Mammary epithelial cell (primary cell): ENCODE measurements around the gene SEMA3D.

ENCODE experiments used
- CTCF ChIP-seq, 2 donors: IDR thresholded peaks in 1 of 2; conservative IDR thresholded peaks in 1 of 2; 2 replicates each; pipeline ENCODE4 v1.5.1; 2011 to 2012; ENCODE audit warnings: inconsistent platforms in 2 of 2, low read length in 2 of 2, mild to moderate bottlenecking in 2 of 2, control low read depth in 1 of 2, low read depth in 1 of 2; ENCODE audit not compliant: insufficient read depth in 1 of 2; ENCODE audit errors: extremely low read depth in 1 of 2
- EZH2 ChIP-seq: IDR thresholded peaks from 2 replicates; pipeline ENCODE4 v1.6.1; 2012; ENCODE audit warnings: low read length, inconsistent platforms, borderline replicate concordance

GRCh38 chr7:85196696-85197095 lies 9.8 kb upstream of the SEMA3D start:
- no peak for TF ChIP-seq CTCF (conservative IDR thresholded peaks at IDR 0.05 in 1 of 2, IDR thresholded peaks at IDR 0.05 in 1 of 2; ENCODE audit: extremely low read depth in 1 of 2, insufficient read depth in 1 of 2, low read depth in 1 of 2, low read length in 2 of 2)
- TF ChIP-seq EZH2, result no peak
